NCI-H2107 treated with DMSO at 0.1 percent for 48 hours (cell line): Measurements from ENCODE around the gene EIF3D.
A peak's percentile ranks its signal among the peaks of the same experiment; 100 is the strongest.
"Not testable (repeated sequence)": the region's sequence is repeated elsewhere in the genome, so short reads cannot be mapped to it uniquely, and the experiment has no call there.

Experiments used
- DNase-seq: peaks from one replicate; lab custom pipeline; 2025; ENCODE audit not compliant: unreplicated experiment; lab: John Stamatoyannopoulos, UW

Gene EIF3D

GRCh38 chr22:36550701-36551495, 21.9 kb upstream of the EIF3D start:
- no peak for DNase-seq

- no peak for DNase-seq
These were observed 20.1 kb upstream of the EIF3D start for GRCh38 chr22:36549033-36549432.

DNA sequence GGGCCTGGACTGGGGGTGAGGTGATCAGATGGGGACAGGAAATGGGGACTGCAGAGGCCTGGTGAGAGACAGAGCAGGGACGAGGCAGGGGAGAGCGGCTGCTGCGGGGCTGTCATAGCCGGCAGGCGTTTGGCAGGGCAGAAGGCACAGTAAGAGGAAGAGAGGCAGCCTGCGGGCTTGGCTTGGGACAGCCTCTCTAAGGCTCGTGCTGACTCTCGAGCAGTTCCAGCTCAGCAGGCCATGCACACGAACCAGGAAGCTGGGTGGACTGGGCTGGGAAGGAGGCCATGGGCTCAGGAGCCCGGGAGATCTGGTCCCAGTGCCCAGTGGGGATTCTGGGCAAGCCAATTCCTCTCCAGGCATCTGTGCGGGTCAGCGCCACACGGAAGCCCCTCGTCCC, 19.6 kb upstream of the EIF3D start:
- DNase-seq: no peak

- DNase-seq: no peak
These were observed 18.0 kb upstream of the EIF3D start for GRCh38 chr22:36546932-36547331.

DNA sequence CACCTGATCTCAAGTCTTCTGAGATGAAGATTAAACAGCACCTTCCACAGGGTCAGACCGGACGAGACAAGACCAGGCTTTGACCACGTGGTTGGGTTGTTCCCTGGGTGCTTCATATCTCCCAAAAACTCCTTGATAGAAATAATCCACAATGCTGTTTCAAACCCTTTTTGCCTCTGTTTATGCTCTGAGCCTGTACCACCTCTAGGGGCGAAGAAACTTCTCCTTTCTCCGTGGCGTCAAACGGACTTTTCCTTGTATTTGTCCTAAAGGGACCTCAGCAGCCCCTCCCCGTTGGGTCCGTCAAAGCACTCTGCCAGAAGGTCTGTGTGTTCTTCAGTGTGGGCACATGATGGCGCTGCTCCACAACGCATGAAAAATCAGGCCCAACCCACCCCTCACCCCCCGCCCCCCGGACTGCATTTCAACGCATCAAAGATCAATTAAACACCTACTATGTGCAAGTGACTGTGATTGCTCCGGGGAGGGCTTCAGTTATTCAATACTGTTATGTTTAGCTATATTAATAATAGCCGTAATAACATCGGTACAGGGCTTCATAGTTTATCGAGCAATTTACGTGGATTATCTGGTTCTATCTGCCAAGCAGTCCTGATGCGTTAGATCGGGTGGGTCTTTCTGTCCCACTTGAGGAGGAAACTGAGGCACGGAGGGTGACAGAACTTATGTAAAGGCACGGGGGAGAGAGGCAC, 17.3 kb upstream of the EIF3D start:
- DNase-seq: no peak

DNA sequence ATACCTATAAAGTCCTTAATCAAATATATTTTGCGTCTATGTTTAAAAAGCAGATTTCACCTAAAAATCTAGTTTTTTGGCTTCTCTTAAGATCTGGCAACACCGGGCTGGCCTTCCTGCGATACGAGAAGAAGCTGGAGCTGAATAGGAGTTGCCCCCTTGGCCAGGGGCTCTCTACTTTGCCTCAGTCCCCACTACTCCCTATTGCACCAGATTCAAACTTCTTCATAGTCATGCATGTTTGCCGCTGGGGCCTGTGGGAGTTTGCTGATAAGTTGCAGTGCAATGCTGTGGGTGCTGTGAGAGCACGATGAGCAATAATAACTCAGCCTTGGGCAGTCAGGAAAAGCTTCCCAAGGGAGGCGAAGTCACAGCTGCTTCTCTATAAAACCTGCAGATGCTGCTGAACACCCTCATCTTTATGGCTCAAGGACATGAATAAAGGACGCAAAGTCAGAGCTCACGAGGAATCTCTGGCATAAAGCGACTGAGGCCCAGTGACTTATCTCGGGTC, 15.2 kb upstream of the EIF3D start:
- no peak for DNase-seq

DNA sequence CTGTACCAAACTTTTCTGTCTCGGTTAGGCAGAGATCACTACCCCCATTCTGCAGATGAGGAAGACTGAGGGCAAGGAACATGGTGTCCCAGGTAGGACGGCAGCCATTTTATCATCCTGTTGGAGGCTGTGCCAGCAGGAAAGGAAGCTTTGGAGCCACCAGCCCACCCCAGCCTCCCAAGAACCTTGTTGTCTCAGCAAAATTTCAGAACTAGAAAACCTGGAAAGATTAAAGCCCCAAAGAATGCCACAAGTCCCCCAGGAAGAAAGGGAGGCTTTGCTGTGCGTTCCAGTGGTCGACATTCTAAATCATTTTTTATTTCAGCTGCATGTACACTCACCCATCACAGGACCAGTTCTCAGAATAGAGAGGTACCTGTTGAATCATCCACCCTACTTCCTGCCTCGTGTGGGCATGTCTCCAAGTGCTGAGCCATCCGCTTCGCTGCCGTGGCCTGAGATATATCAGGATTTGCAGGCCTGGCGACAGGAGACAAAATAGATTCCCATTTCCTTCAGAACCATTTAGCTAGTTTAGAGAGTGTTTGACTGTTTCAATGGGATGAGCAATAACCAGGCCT, 13.0 kb upstream of the EIF3D start:
- DNase-seq: no peak

GRCh38 chr22:36540867-36541642, 12.1 kb upstream of the EIF3D start:
- no peak for DNase-seq

- no peak for DNase-seq
These were observed 9.6 kb upstream of the EIF3D start for GRCh38 chr22:36538529-36538928.

GRCh38 chr22:36536717-36537116, 7.8 kb upstream of the EIF3D start:
- DNase-seq: peak; percentile 84

DNA sequence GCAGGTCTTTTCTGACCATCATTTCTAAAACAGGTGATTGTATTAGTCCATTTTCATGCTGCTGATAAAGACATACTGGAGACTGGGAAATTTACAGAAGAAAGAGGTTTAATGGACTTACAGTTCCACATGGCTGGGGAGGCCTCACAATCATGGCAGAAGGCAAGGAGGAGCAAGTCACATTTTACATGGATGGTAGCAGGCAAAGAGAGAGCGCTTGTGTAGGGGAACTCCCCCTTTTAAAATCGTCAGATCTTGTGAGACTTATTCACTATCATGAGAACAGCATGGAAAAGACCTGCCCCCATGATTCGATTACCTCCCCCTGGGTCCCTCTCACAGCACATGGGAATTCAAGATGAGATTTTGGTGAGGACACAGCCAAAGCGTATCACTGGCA, 4.4 kb upstream of the EIF3D start:
- DNase-seq: not testable (repeated sequence)

- no peak for DNase-seq
These were observed 3.5 kb upstream of the EIF3D start for GRCh38 chr22:36532466-36532865.

- no peak for DNase-seq
These were observed 625 bp downstream of the EIF3D start for GRCh38 chr22:36528341-36528740.

DNA sequence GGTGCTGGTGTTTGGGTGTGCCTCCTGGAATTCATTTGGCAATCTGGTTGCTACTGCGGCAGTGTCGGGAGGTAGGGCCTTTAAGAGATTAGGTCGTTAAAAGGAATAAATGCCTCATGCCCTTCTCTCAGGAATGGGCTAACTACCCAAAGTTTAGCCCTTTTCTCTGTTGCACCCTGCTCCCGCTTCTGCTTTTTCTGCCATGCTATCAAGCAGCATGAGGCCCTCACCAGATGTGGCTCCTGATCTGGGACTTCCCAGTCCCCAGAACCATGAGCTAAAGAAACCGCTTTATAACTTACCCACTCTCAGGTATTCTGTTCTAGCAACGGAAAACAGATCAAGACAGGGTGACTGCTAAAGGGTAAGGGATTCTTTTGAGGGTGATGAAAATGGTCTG, 6.3 kb downstream of the EIF3D start:
- DNase-seq: no peak

DNA sequence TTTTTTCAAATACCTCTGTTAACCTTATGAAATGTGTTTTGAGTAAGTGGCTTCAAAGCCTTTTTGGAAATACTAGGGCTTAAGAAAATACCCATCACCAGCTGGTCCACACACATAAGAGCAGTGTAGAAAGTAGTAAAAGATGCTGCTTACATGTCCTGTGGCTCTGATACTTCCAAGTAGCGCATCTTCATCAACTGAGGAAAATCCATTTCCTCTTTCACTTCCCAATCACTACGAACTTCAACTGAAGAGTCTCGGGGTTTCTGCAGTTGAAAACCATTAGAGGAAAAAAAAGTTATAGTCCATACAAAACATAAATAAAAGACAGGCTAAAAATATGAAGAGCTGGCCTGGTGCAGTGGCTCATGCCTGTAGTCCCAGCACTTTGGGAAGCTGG, 8.5 kb downstream of the EIF3D start:
- no peak for DNase-seq

DNA sequence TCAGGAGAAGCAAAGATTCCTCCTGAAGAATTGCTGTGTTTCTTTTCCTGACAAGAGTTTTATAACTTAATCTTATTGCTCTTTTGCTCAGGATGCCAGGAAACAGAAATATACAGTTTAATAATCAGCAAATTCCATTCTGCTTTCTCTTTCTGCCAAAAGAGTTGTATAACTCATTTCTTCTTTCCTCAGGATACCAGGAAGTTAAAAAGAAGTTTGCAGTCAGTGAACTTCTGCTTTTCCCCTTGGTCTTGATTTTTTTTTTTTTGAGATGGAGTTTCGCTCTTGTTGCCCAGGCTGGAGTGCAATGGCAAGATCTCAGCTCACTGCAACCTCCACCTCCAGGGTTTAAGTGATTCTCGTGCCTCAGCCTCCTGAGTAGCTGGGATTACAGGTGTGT, 9.1 kb downstream of the EIF3D start:
- DNase-seq: not testable (repeated sequence)

DNA sequence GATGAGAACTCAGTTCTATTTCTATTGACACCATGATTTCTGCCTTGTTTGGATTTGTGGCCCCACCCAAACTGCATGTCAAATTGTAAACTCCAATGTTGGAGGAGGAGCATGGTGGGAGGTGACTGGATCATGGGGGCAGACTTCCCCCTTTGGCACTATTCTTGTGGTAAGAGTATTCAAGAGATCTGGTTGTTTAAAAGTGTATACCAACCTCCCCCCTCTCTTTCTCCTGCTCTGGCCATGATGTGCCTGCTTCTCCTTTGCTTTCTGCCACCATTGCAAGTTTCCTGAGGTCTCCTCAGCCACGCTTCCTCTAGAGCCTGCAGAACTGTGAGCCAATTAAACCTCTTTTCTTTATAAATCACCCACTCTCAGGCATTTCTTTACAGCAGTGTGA, 14.2 kb downstream of the EIF3D start:
- no peak for DNase-seq

DNA sequence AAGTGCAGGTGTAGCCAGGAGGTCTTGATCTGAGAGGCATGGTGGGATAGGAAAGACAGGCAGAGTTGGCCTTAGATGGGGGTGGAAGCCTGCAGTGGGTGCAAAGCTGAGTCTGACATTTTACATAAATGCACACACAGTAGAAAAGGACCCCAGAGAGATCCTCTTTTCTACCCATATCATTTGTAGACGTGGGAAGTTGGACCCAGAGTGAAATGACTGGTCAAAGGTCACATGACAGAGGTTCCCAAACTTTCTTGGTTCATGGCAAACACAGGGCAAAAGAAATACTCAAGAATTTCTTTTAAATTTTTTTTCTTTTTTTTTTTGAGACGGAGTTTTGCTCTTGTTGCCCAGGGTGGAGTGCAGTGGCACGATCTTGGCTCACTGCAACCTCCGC, 16.0 kb downstream of the EIF3D start:
- DNase-seq: no peak

GRCh38 chr22:36512333-36512732, 16.6 kb downstream of the EIF3D start:
- no peak for DNase-seq

DNA sequence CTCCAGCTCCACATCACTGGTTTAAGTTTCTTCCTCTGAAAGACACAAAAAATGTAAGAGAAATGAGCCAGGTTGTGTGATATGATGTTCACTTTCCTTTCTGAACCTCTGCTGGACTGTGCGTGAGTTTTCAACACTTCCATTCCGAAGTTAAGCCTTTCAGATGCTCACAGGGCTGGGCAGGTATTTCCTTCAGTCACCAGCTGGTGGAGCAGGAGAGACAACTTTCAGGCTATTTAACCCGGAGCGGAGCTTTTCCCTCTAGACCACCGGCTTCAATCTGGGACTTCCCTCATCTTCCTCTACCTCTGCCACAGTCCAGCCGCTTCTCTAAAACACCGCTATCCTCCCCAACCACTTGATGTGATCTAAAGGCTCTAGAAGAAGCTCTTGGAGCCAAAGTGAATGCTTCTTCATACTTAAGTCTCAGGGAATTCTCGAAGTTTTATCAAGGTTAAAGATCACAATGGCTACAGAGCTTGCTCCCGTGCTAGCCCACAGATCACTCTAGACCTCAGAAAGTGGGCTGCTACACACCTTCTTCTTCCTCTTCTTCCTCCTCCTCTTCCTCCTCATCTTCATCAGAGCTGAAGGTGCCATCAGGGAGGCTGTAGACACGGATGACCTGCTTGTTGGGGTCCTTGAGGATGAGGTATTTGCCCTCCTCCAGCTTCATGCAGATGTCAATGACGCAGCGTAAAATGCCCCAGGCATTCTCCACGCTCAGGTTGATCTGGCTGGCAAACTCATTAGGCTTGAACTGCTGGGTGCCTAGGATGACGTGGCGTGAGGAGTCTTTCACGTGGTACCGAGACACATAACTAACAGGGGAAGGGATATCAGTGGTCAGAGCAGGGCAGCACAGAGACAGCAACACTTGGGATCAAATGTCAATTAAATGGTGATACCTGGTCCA, 17.7 kb downstream of the EIF3D start:
- DNase-seq: no peak
